ENCODE measurements around the gene FAM3D.

FAM3D gene

DNA sequence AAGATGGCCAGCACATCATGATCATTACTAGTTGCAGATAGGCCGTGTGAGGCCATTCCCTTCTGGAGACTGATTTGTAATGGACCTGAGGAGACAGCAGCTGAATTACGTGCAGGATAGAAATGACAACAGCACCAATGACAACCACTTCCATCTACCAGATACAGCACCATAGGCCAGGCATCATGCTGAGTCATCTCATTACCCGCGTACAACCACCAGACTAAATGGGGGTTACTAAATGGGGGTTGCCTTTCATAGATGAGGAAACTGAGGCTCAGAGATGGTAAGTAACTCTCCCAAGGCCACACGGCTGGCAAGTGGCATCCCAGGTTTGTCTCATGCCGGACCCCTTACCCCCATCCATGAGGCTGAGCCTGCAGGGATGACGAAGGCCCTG is 56.6 kb downstream of the FAM3D start:
- Mint-ChIP-seq H3K4me3 (no peak overlapping the region), H3K9me3 (no peaks in the 10 kb centered on the region), H3K4me1 (peaks cover 7% of the 10 kb centered on the region), H3K27me3 (peaks cover 26% of the 10 kb centered on the region), H3K27ac (peak overlapping the region in 1 of 2 donors; percentile 14)
- ATAC-seq (peak; percentile 62), DNase-seq (peak in 1 of 2 donors; percentile 25)

DNA sequence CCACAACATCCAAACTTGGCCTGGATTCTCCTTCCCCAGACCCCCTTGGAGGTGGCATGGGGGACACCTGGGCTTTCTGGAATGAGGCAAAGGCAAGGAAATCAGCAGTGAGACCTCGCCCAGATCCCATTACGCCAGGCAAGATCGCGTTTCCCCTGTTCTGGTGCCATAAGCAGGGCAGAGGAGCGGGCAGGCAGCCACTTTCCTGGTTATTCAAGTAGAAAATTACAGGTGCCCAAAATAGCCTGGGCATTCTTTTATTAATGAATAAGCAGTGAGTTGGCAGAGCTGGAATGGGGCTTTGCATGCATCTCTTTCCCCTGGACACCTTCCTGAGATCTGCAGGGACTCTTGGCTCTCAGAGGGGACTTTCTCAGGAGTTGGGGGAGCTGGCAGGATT is 57.9 kb downstream of the FAM3D start:
- Mint-ChIP-seq H3K4me3 (no peak overlapping the region), H3K27me3 (peaks cover 40% of the 10 kb centered on the region), H3K9me3 (no peaks in the 10 kb centered on the region), H3K27ac (no peak overlapping the region), H3K4me1 (peaks cover 7% of the 10 kb centered on the region)
- no peak for ATAC-seq
- DNase-seq, result no peak

DNA sequence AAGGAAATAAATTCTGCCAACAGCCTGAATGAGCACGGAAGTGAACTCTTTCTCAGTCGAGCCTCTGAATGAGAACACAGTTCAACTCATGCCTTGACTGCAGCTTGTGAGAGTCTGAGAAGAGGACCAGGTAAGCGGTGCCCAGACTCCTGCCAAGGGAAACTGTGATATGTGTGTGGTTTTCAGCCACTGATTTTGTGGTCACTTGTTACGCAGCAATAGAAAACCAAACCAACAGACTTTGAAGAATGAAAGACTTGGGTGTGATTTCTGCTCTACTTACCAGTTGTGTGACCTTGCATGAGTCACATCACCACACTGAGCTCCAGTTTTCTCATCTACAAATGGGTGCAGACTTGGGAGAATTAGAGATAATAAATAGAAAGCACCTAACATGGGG is 58.8 kb downstream of the FAM3D start:
- ATAC-seq, result peak; percentile 82
- H3K27ac Mint-ChIP-seq, result no peak overlapping the region
- H3K9me3 Mint-ChIP-seq, result no peaks in the 10 kb centered on the region
- DNase-seq, result peak in 1 of 2 donors; percentile 34
- no peak overlapping the region for H3K4me3 Mint-ChIP-seq
- peaks cover 47% of the 10 kb centered on the region for H3K27me3 Mint-ChIP-seq
- peaks cover 7% of the 10 kb centered on the region for H3K4me1 Mint-ChIP-seq

DNA sequence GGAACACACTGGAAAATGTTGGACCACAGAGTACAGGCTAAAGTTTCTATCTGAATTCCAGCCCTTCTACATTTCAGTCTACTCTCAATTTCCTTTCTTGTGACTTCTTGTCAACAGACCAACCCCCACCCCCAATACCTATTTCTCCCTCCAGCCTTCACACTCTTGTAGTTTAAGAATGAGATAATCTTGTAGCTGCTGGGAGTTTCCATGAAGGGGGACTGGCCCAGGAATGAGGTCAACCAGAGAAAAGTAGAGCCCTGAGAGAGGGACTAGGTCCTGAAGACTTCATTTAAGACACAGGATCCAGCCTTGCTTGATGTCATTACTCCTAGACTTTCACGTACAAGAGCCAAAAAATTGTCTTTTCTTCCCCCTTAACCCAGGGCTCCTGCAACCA is 59.9 kb downstream of the FAM3D start:
- no peak overlapping the region for H3K4me3 Mint-ChIP-seq
- peaks cover 7% of the 10 kb centered on the region for H3K4me1 Mint-ChIP-seq
- peaks cover 54% of the 10 kb centered on the region for H3K27me3 Mint-ChIP-seq
- no peak for ATAC-seq
- no peak overlapping the region for H3K27ac Mint-ChIP-seq
- no peak for DNase-seq
- H3K9me3 Mint-ChIP-seq, result no peaks in the 10 kb centered on the region

DNA sequence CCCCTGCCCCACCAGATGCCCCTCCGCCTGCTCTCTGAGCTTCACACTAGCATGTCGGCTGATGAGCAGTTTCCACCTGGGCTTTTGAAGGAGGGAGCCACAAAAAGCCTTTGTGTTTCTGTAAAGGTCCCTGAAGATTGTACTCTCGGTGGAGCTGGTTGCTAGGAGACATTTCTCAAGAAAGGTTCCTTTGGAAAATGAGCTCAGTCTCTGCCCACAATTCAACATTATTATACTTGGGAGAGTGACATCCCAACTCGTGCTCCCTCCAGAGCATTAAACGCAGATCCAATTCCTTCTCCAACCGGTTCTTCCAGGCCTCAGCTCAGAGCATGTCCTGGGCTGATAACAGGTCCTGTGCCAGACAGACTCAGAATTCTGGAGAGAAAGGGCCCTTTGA is 62.5 kb downstream of the FAM3D start:
- H3K27me3 Mint-ChIP-seq, result peaks cover 54% of the 10 kb centered on the region
- H3K9me3 Mint-ChIP-seq, result no peaks in the 10 kb centered on the region
- H3K4me1 Mint-ChIP-seq, result peaks cover 7% of the 10 kb centered on the region
- no peak overlapping the region for H3K4me3 Mint-ChIP-seq
- ATAC-seq (no peak), DNase-seq (no peak)
- H3K27ac Mint-ChIP-seq, result no peak overlapping the region

DNA sequence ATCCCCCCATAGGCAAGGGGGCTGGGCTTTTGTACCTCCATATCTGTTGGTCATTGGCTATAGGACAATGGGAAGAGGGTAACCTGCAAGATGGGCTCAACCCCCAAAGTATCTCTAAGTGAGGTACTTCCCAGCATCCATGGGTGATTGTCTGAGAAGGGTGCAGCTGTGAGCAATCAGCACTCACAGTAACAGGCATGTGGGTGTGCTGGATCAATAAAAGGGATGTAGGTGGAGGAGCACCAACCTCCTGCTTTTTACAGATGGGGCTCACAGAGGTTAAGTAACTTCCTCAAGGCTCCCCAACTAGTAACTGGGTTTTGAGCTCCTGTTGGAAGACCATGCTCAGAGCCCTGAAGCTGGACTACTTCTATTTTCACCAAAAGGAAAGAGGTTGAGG is 63.0 kb downstream of the FAM3D start:
- ATAC-seq (no peak), DNase-seq (no peak)
- H3K27ac Mint-ChIP-seq, result no peak overlapping the region
- peaks cover 7% of the 10 kb centered on the region for H3K4me1 Mint-ChIP-seq
- no peak overlapping the region for H3K4me3 Mint-ChIP-seq
- no peaks in the 10 kb centered on the region for H3K9me3 Mint-ChIP-seq
- peaks cover 54% of the 10 kb centered on the region for H3K27me3 Mint-ChIP-seq

DNA sequence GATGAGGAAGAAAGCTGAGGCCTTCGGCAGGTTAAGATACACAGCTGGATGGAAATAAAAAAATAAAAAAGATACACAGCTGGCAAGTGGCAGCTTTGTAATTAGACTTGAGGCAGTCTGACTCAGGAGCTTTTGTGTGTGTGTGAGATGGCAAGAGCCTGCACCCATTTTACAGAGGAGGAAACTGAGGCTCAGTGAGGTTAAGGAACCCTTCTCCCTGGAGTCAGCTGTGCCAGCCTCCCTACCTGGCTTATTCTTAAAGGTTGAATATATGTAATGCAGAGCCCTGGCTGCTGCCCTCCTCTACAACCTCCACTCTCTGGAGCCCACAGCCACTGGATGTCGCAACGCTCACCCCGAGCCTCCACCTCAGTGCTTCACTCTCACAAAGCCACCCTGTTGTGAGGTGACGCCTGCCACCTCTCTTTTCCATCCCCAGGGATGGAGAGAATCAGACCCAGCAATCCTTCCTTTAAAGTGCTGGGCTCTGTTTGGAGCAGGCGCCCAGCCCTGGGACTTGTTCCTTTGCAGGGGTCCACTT is 68.7 kb downstream of the FAM3D start:
- no peaks in the 10 kb centered on the region for H3K4me1 Mint-ChIP-seq
- no peak overlapping the region for H3K4me3 Mint-ChIP-seq
- H3K9me3 Mint-ChIP-seq, result no peaks in the 10 kb centered on the region
- peaks cover 14% of the 10 kb centered on the region for H3K27me3 Mint-ChIP-seq
- no peak for DNase-seq
- ATAC-seq, result no peak
- no peak overlapping the region for H3K27ac Mint-ChIP-seq

DNA sequence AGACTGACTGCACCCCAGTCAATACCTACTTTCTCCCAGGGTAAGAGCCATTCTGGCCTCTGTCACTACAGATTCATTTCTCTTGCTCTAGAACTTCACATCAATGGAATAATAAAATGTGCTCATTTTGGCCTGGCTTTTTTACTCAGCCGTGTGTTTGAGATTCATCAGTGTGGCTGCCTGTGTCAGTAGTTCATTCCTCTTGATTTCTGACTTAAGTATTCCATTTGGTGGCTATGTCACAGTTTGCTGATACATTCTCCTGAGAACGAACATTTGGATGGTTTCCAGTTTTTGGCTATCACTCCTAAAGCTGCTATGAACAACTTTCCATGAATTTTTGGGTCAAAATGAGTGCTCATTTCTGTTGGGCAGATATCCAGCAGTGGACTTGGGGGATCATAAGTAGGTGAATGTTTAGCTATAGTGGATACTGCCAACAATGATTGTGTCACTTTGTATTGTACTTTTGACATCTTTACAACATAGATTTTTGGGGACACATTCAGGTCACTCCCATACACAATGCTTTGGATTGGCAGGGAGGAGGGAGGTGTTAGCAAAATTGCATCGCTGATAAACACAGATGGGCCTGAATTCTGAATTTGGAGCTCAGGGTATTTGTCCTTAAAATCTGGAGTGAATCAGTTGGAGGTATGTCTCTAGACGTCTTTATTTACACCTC is 69.6 kb downstream of the FAM3D start:
- Mint-ChIP-seq H3K27ac (no peak overlapping the region), H3K4me3 (no peak overlapping the region), H3K9me3 (no peaks in the 10 kb centered on the region), H3K4me1 (peaks cover 1% of the 10 kb centered on the region), H3K27me3 (peaks cover 9% of the 10 kb centered on the region)
- ATAC-seq, result no peak
- no peak for DNase-seq

DNA sequence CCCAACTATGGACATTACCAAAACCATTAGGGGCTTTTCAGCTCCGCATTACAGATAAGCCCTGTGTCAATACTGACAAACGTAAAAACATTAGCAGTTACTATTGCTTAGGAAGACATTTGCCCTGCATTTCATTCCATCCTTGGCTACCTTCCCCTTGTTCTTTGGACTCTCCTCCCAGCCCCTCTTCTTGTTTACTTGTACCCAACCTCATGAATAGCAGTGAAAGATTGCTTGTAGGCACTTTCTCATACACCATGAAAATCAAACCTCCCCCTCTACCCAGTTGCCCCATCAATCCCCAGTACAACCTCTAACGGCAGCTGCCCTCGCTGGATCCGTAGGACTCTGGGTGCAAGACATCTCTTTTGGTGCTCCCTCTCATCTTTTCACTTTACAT is 72.5 kb downstream of the FAM3D start:
- H3K27me3 Mint-ChIP-seq, result peaks cover 10% of the 10 kb centered on the region
- no peak for ATAC-seq
- H3K4me1 Mint-ChIP-seq, result peaks cover 6% of the 10 kb centered on the region
- no peak overlapping the region for H3K4me3 Mint-ChIP-seq
- no peak for DNase-seq
- no peak overlapping the region for H3K27ac Mint-ChIP-seq
- no peaks in the 10 kb centered on the region for H3K9me3 Mint-ChIP-seq

DNA sequence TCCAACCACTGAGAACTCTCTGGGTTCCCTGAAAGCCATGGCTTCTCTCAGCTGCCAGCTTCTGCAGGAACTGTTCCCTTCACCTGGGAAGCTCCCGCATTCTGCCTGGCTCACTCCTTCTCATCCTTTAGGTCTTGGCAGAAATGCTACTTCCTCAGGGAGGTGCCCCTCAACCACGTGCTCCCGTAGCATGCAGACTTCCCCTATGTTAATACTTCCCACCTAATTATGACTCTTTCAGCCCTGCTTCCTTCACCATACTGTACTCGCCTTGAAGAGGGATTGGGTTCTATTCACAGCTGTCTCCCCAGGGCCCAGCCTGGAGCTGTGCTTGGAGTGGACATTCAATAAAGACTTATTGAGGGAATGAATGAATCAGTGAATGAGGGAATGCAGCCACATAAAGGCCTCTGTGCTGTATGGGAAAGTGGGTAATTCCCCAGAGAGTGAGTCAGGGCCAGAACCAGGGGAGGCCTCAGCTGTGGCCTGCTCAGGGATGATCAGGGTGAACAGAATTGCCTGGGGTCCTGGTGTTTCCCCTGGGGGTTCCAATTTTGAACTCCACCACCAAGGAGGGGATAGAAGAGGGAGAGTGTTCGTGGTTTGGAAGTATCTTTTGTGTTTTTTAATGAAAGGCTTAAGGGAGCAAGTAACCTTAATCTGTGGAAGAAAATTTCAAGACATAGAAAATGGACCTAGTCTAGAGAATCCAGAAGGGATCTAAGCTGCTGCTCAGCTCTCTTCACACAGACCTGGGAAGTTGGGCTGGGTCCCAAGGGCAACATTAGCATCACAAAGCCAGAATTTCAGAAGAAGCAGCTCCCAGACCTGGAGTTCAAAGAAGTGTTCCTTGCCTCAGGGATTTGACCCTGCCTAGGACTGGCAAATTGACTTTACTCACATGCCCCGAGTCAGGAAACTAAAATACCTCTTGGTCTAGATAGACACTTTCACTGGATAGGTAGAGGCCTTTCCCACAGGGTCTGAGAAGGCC is 74.8 kb downstream of the FAM3D start:
- peaks cover 6% of the 10 kb centered on the region for H3K4me1 Mint-ChIP-seq
- H3K27me3 Mint-ChIP-seq, result peaks cover 33% of the 10 kb centered on the region
- DNase-seq, result no peak
- H3K4me3 Mint-ChIP-seq, result no peak overlapping the region
- no peak overlapping the region for H3K27ac Mint-ChIP-seq
- peak; percentile 74 for ATAC-seq
- no peaks in the 10 kb centered on the region for H3K9me3 Mint-ChIP-seq

DNA sequence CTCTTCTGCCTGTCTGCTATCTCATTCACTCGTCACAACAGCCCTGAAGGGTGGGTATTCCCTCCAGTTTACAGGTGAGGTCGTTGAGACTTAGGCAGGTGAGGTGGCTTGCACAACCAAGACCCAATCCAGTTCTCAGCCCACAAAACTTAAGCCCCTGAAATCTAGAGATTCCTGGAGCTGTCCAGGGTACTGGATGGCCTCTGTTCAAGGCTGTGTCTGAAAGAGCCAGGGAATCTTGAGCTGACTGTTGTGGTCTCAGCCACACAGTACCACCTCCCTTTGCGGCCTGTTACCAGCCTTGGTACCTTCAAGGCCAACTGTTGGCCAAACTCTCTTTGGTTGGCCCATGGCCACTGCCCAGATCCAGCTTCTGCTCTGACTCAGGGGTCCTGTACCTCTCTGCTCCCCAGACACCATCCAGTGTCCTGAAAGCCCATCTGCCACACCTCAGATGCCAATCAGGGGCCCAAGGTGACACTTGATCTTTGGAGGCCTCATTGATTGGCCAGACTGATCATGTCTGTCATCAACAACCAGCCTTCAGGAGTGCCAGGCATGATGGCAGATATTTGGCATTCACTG is 78.5 kb downstream of the FAM3D start:
- no peak overlapping the region for H3K4me3 Mint-ChIP-seq
- peaks cover 26% of the 10 kb centered on the region for H3K4me1 Mint-ChIP-seq
- peaks cover 65% of the 10 kb centered on the region for H3K27me3 Mint-ChIP-seq
- ATAC-seq (no peak), DNase-seq (no peak)
- H3K9me3 Mint-ChIP-seq, result no peaks in the 10 kb centered on the region
- no peak overlapping the region for H3K27ac Mint-ChIP-seq

DNA sequence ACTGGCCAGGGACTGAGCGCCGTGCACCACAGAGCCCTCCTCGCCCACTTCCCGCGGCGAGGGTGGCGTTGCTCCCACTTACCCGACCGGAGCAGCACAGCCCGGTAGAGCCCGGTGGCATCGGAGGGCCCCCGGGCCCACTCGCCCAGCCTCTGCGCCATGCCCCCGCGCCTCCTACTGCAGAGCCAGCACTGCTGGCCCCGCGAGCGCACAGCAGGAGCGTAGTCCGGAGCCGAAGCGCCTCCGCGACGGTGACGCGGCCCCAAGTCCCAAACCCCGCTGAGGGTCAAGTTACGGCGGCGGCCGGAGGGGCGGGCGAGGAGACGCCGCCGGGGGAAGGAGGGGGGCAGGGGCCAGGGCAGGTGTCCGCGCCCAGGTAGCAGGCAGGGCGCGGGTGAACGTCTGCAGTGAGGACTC is 79.8 kb downstream of the FAM3D start:
- no peaks in the 10 kb centered on the region for H3K9me3 Mint-ChIP-seq
- ATAC-seq (no peak), DNase-seq (no peak)
- H3K27ac Mint-ChIP-seq, result no peak overlapping the region
- peaks cover 23% of the 10 kb centered on the region for H3K4me1 Mint-ChIP-seq
- H3K27me3 Mint-ChIP-seq, result peaks cover 69% of the 10 kb centered on the region
- H3K4me3 Mint-ChIP-seq, result no peak overlapping the region

DNA sequence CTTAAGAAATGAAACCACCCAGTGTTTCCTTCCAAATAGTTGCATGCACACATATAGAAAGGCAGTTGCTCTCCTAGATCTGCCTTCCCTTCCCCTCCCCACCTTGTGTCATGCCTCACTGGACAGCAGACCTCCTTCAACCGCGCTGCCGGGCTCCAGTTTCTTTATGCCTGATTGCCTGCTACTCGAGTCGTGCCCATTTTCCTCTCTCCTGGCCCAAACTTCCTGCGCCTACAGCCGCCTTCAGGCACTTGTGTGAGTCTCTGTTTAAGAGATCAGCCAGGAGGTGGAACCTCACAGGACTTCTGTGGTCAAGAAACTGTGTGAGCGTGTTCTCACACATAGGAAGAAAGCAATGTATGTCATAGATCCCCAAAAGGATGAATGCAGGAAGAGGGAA is 80.6 kb downstream of the FAM3D start:
- Mint-ChIP-seq H3K4me3 (peak overlapping the region; percentile 89 to 90), H3K27ac (no peak overlapping the region), H3K4me1 (peaks cover 20% of the 10 kb centered on the region), H3K9me3 (no peaks in the 10 kb centered on the region), H3K27me3 (peaks cover 70% of the 10 kb centered on the region)
- ATAC-seq, result no peak
- DNase-seq, result no peak

DNA sequence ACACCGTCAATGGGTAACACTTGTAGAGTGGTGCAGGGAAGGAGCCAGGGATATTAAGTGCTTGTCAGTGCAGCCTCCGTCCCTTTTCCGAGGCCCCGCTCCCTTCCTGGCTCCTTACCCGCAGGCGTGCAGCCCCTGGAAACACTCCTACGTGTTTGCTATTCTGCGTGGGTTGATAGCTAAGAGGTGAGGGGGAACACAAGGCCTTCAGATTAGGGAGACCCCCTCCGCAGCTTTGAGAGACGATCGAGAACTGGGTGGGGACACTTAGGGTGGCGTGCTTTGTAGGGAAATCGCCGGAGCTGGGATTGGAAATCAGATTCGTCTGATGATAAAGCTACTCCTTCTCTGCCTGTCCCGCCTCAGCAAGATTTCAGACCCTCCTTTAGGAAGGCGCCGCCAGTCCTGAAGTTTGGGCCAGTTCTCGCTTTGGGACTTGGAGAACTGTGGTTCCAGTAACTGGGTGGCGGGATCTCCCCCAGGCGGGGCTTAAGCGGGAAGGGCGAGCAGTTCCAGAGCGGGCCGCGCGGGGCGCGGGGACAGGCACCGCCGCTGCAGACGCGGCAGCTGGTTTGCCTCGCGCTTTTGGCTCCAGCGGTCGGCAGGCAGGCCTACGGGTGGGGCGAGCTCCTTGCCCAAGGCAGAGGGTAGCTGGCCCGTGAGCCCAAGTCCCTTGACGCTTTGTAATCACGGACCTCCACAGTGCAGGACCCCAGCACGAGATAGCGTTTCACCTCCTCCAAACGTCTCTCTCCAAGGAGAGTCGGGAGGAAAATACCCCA is 81.4 kb downstream of the FAM3D start:
- peak; percentile 91 for ATAC-seq
- DNase-seq, result peak; percentile 51 to 57
- peaks cover 20% of the 10 kb centered on the region for H3K4me1 Mint-ChIP-seq
- peak overlapping the region; percentile 89 to 90 for H3K4me3 Mint-ChIP-seq
- H3K27me3 Mint-ChIP-seq, result peaks cover 66% of the 10 kb centered on the region
- H3K9me3 Mint-ChIP-seq, result no peaks in the 10 kb centered on the region
- H3K27ac Mint-ChIP-seq, result peak overlapping the region in 1 of 2 donors; percentile 43

DNA sequence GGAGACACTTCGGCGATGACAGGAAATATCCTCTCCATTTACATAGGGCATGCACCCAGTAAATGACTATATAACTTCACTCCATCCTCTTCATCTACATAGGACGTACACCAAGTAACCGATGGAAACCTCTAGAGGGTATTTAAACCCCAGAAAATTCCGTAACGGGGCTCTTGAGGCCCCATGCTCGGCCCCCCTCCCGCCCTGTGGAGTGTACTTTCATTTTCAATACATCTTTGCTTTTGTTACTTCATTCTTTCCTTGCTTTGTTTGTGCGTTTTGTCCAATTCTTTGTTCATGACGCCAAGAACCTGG is 81.9 kb downstream of the FAM3D start:
- Mint-ChIP-seq H3K4me3 (peak overlapping the region; percentile 89 to 90), H3K27me3 (peaks cover 66% of the 10 kb centered on the region), H3K4me1 (peaks cover 20% of the 10 kb centered on the region), H3K27ac (no peak overlapping the region), H3K9me3 (no peaks in the 10 kb centered on the region)
- DNase-seq, result no peak
- ATAC-seq, result peak; percentile 33
